DND-41 (cell line): ENCODE measurements around the gene CYRIA.

Experiments used
- ATAC-seq: fragments of 200-7000 bp; cut with Tn5 transposase; 3 replicates; pipeline ENCODE4 v1.9.1; 2021; ENCODE audit warnings: low read depth; ENCODE audit not compliant: insufficient read depth
- DNase-seq: peaks from one replicate; pipeline ENCODE4 v3.0.0-alpha.2; 2020
- H2AFZ ChIP-seq: 2 replicates; pipeline ENCODE4 v1.6.0; 2012; ENCODE audit warnings: low read depth, low read length
- H3K27ac ChIP-seq: 2 replicates; pipeline ENCODE4 v1.5.1; 2012; ENCODE audit warnings: low read length, inconsistent platforms
- H3K27me3 ChIP-seq: fragments of 200-600 bp; sonication (generic); 2 replicates; pipeline ENCODE4 v1.6.0; 2012; ENCODE audit warnings: low read length, mild to moderate bottlenecking, inconsistent platforms; ENCODE audit not compliant: insufficient read depth, poor library complexity
- H3K36me3 ChIP-seq: 2 replicates; pipeline ENCODE4 v1.5.1; 2012; ENCODE audit warnings: low read length, inconsistent platforms; ENCODE audit not compliant: insufficient read depth
- H3K4me1 ChIP-seq: 2 replicates; pipeline ENCODE4 v1.5.1; 2012; ENCODE audit warnings: mild to moderate bottlenecking, low read length; ENCODE audit not compliant: insufficient read depth
- H3K4me2 ChIP-seq: 2 replicates; pipeline ENCODE4 v1.6.0; 2012; ENCODE audit warnings: mild to moderate bottlenecking, moderate library complexity, low read length, inconsistent platforms; ENCODE audit not compliant: insufficient read depth
- H3K4me3 ChIP-seq, 2 experiments: fragments of 200-600 bp in 1 of 2; shearing (Covaris generic) in 1 of 2; 2 replicates each; pipeline ENCODE4 v1.5.1; 2012 to 2016; ENCODE audit warnings: inconsistent platforms in 2 of 2, low read length in 2 of 2, mild to moderate bottlenecking in 2 of 2, low read depth in 1 of 2, moderate library complexity in 1 of 2
- H3K79me2 ChIP-seq: 2 replicates; pipeline ENCODE4 v1.6.0; 2012; ENCODE audit warnings: low read length, inconsistent platforms; ENCODE audit not compliant: insufficient read depth
- H3K9ac ChIP-seq: 2 replicates; pipeline ENCODE4 v1.6.0; 2012; ENCODE audit warnings: low read depth, mild to moderate bottlenecking, inconsistent platforms, low read length, moderate library complexity
- H3K9me3 ChIP-seq: 2 replicates; pipeline ENCODE4 v1.5.1; 2012; ENCODE audit warnings: low read length, moderate library complexity, mild to moderate bottlenecking, inconsistent platforms; ENCODE audit not compliant: insufficient read depth, severe bottlenecking
- H4K20me1 ChIP-seq: 2 replicates; pipeline ENCODE4 v1.6.0; 2012; ENCODE audit warnings: low read length; ENCODE audit not compliant: insufficient read depth
- CTCF ChIP-seq: IDR thresholded peaks from 2 replicates; pipeline ENCODE4 v1.5.1; 2012; ENCODE audit warnings: borderline replicate concordance, low read length, moderate library complexity, mild to moderate bottlenecking; ENCODE audit not compliant: poor library complexity, severe bottlenecking; ENCODE audit errors: extremely low read depth
- EZH2 ChIP-seq: IDR thresholded peaks from 3 replicates; pipeline ENCODE4 v1.6.1; 2012; ENCODE audit warnings: borderline replicate concordance, low read depth, mild to moderate bottlenecking, moderate library complexity, low read length, inconsistent platforms; ENCODE audit not compliant: severe bottlenecking

The CYRIA gene

DNA sequence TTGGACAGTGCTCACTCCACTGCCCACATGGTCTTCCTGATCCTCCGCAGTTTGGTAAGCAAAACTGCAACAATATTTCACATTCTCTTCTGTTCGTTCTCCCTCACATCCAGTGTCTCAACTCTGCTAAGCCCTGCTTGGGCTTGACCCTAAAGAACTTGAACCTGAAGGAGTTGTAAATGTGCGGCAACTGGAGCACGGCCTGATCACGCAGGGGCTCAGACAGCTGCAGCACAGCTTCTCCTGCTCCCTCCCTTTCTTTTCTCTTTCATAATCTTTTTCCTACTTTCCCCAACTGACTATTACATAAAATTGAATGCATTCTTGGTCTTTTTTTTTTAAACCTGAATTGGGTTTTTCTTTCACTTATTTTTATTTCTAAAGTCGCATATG lies 10.2 kb downstream of the CYRIA start:
- no peak for DNase-seq
- H3K27ac ChIP-seq = no peak overlapping the region
- H3K9ac ChIP-seq = no peak overlapping the region
- H3K4me1 ChIP-seq = no peaks in the 10 kb centered on the region
- no peaks in the 10 kb centered on the region for H3K27me3 ChIP-seq
- H3K4me3 ChIP-seq = no peak overlapping the region
- H4K20me1 ChIP-seq = no peaks in the 10 kb centered on the region
- H3K9me3 ChIP-seq = no peaks in the 10 kb centered on the region
- no peaks in the 10 kb centered on the region for H3K79me2 ChIP-seq
- no peak for ATAC-seq
- no peak overlapping the region for H3K4me2 ChIP-seq
- no peaks in the 10 kb centered on the region for H3K36me3 ChIP-seq
- TF ChIP-seq EZH2 (no peak), CTCF (no peak)
- H2AFZ ChIP-seq = no peak overlapping the region

DNA sequence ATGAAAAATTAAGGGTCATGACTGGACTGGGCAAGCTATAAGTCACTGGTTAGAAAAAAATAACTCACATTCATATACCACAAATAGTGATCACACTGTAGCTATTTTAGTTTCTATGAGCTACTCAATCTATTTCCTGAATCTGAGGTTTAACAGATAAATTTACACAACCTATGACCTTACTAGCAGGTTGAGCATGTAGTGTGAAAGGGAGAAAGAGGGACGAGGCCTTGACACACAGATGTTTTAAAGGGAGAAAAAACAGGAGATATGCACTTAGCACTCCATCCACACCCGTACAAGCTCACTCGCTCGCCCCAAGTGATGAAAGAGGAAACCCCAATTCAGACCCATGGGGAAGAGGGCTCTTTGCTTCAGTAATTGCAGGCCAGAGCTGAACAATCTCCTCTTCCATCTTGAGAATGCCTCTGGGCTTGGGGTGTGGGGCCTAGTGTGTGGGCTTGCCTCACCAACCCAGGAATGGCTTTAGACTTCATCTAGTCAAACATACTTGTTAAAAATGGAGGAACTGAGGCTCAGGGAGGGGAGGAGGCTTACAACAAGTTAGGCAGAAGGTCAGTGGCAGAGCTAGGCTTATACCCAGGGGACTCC lies 10.7 kb downstream of the CYRIA start:
- Histone ChIP-seq H3K27ac (no peak overlapping the region), H3K4me1 (no peaks in the 10 kb centered on the region), H4K20me1 (no peaks in the 10 kb centered on the region), H3K4me3 (no peak overlapping the region), H3K4me2 (no peak overlapping the region), H3K9me3 (no peaks in the 10 kb centered on the region), H3K79me2 (no peaks in the 10 kb centered on the region), H3K36me3 (no peaks in the 10 kb centered on the region), H3K27me3 (no peaks in the 10 kb centered on the region), H2AFZ (no peak overlapping the region), H3K9ac (no peak overlapping the region)
- ATAC-seq = no peak
- TF ChIP-seq CTCF (no peak), EZH2 (no peak)
- DNase-seq = no peak

DNA sequence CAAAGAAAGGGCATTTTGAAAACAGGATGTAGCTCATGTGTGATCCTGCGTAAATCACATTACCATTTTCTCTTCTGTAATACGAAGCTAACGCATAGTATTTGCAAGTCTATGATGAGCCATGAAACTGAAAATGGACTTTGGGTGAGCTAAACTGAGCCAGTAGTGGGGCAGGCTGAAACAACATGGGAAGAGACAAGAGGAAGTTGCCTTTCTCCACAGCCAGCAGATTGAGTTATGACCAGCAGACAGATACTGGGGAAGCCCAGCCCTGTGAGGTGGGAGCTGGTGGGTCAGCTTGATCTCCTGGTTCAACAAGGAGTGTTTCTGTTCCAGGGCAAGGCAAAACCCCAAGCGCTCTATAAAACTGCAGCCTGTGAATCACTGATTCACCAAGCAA lies 11.8 kb downstream of the CYRIA start:
- no peaks in the 10 kb centered on the region for H3K79me2 ChIP-seq
- H3K4me3 ChIP-seq = no peak overlapping the region
- no peak overlapping the region for H3K9ac ChIP-seq
- ATAC-seq (no peak), DNase-seq (no peak)
- H3K36me3 ChIP-seq = no peaks in the 10 kb centered on the region
- H3K27ac ChIP-seq = no peak overlapping the region
- no peaks in the 10 kb centered on the region for H3K4me1 ChIP-seq
- H4K20me1 ChIP-seq = no peaks in the 10 kb centered on the region
- no peak overlapping the region for H2AFZ ChIP-seq
- no peak overlapping the region for H3K4me2 ChIP-seq
- no peaks in the 10 kb centered on the region for H3K9me3 ChIP-seq
- TF ChIP-seq EZH2 (no peak), CTCF (no peak)
- H3K27me3 ChIP-seq = no peaks in the 10 kb centered on the region

GRCh38 chr2:16653083-16653375 lies 12.6 kb downstream of the CYRIA start:
- Histone ChIP-seq H2AFZ (no peak overlapping the region), H3K27ac (no peak overlapping the region), H3K9ac (no peak overlapping the region), H3K36me3 (no peaks in the 10 kb centered on the region), H3K4me3 (no peak overlapping the region), H3K4me1 (no peaks in the 10 kb centered on the region), H3K9me3 (no peaks in the 10 kb centered on the region), H3K4me2 (no peak overlapping the region), H3K79me2 (no peaks in the 10 kb centered on the region), H4K20me1 (no peaks in the 10 kb centered on the region), H3K27me3 (no peaks in the 10 kb centered on the region)
- ATAC-seq (no peak), DNase-seq (no peak)
- TF ChIP-seq EZH2 (no peak), CTCF (no peak)
